Measurements from ENCODE around the gene MBD4.
"Not testable (repeated sequence)": the region's sequence is repeated elsewhere in the genome, so short reads cannot be mapped to it uniquely, and the experiment has no call there.

Gene MBD4

GRCh38 chr3:129399895-129400357 lies 39.8 kb downstream of the MBD4 start:
- peaks cover 33% of the 10 kb centered on the region for H3K4me1 Mint-ChIP-seq (ENCODE audit: low read depth)
- peak overlapping the region; percentile 96 for H3K27ac Mint-ChIP-seq
- intact Hi-C loops (cut with micrococcal nuclease): loop anchor here (1.0 kb wide), 1 partner anchor 40 kb away; the partner anchor contains the start of gene IFT122
- H3K36me3 Mint-ChIP-seq (ENCODE audit: low read depth): peaks cover 39% of the 10 kb centered on the region
- H3K4me3 Mint-ChIP-seq: no peak overlapping the region
- no peaks in the 10 kb centered on the region for H3K27me3 Mint-ChIP-seq
- no peaks in the 10 kb centered on the region for H3K9me3 Mint-ChIP-seq

- intact Hi-C loops (cut with micrococcal nuclease): loop anchor here (1.0 kb wide), 1 partner anchor 41 kb away; the partner anchor contains the start of gene IFT122
- H3K27me3 Mint-ChIP-seq: no peaks in the 10 kb centered on the region
- peak overlapping the region; percentile 96 for H3K27ac Mint-ChIP-seq
- peaks cover 33% of the 10 kb centered on the region for H3K4me1 Mint-ChIP-seq (ENCODE audit: low read depth)
- H3K9me3 Mint-ChIP-seq: no peaks in the 10 kb centered on the region
- peaks cover 46% of the 10 kb centered on the region for H3K36me3 Mint-ChIP-seq (ENCODE audit: low read depth)
- H3K4me3 Mint-ChIP-seq: peak overlapping the region; percentile 100
Measured at GRCh38 chr3:129399145-129399894, 40.4 kb downstream of the MBD4 start.

- Mint-ChIP-seq H3K9me3 (no peaks in the 10 kb centered on the region), H3K27me3 (no peaks in the 10 kb centered on the region), H3K4me3 (peak overlapping the region; percentile 100), H3K4me1 (ENCODE audit: low read depth) (peaks cover 33% of the 10 kb centered on the region), H3K36me3 (ENCODE audit: low read depth) (peaks cover 51% of the 10 kb centered on the region), H3K27ac (peak overlapping the region; percentile 96)
- intact Hi-C loops (cut with micrococcal nuclease): loop anchor here (1.0 kb wide), 1 partner anchor 42 kb away; the partner anchor contains the start of gene IFT122
Measured at GRCh38 chr3:129398803-129399144, 41.0 kb downstream of the MBD4 start.

GRCh38 chr3:129393760-129394564 lies 45.8 kb downstream of the MBD4 start:
- H3K4me1 Mint-ChIP-seq (ENCODE audit: low read depth): peaks cover 33% of the 10 kb centered on the region
- H3K27ac Mint-ChIP-seq; H3K4me3 Mint-ChIP-seq; H3K27me3 Mint-ChIP-seq; intact Hi-C loops (cut with micrococcal nuclease); H3K9me3 Mint-ChIP-seq: not testable (repeated sequence)
- peaks cover 94% of the 10 kb centered on the region for H3K36me3 Mint-ChIP-seq (ENCODE audit: low read depth)

- Mint-ChIP-seq H3K9me3 (no peaks in the 10 kb centered on the region), H3K27ac (no peak overlapping the region), H3K4me3 (no peak overlapping the region), H3K4me1 (ENCODE audit: low read depth) (peaks cover 28% of the 10 kb centered on the region), H3K36me3 (ENCODE audit: low read depth) (peaks cover 95% of the 10 kb centered on the region), H3K27me3 (no peaks in the 10 kb centered on the region)
- intact Hi-C loops (cut with micrococcal nuclease): no loop called here
Measured at GRCh38 chr3:129393271-129393670, 46.5 kb downstream of the MBD4 start.

GRCh38 chr3:129392106-129392887 lies 47.5 kb downstream of the MBD4 start:
- intact Hi-C loops (cut with micrococcal nuclease); H3K27ac Mint-ChIP-seq; H3K4me3 Mint-ChIP-seq; H3K27me3 Mint-ChIP-seq; H3K9me3 Mint-ChIP-seq: not testable (repeated sequence)
- Mint-ChIP-seq H3K36me3 (ENCODE audit: low read depth) (peaks cover 100% of the 10 kb centered on the region), H3K4me1 (ENCODE audit: low read depth) (peaks cover 18% of the 10 kb centered on the region)

GRCh38 chr3:129391583-129391982 lies 48.2 kb downstream of the MBD4 start:
- H3K4me1 Mint-ChIP-seq (ENCODE audit: low read depth): peaks cover 11% of the 10 kb centered on the region
- H3K4me3 Mint-ChIP-seq; H3K9me3 Mint-ChIP-seq; intact Hi-C loops (cut with micrococcal nuclease); H3K27ac Mint-ChIP-seq; H3K27me3 Mint-ChIP-seq: not testable (repeated sequence)
- peaks cover 100% of the 10 kb centered on the region for H3K36me3 Mint-ChIP-seq (ENCODE audit: low read depth)

- Mint-ChIP-seq H3K4me3 (no peak overlapping the region), H3K9me3 (no peaks in the 10 kb centered on the region), H3K36me3 (ENCODE audit: low read depth) (peaks cover 95% of the 10 kb centered on the region), H3K4me1 (ENCODE audit: low read depth) (no peaks in the 10 kb centered on the region), H3K27ac (no peak overlapping the region), H3K27me3 (no peaks in the 10 kb centered on the region)
- intact Hi-C loops (cut with micrococcal nuclease): loop anchor here (10.0 kb wide), 1 partner anchor 435 kb away; no protein-coding TSS in a partner anchor
Measured at GRCh38 chr3:129389572-129389937, 50.2 kb downstream of the MBD4 start.

- H3K27me3 Mint-ChIP-seq; H3K9me3 Mint-ChIP-seq; H3K4me1 Mint-ChIP-seq (ENCODE audit: low read depth); H3K4me3 Mint-ChIP-seq; H3K27ac Mint-ChIP-seq: not testable (repeated sequence)
- intact Hi-C loops (cut with micrococcal nuclease): loop anchor here (10.0 kb wide), 1 partner anchor 436 kb away; no protein-coding TSS in a partner anchor
- peaks cover 89% of the 10 kb centered on the region for H3K36me3 Mint-ChIP-seq (ENCODE audit: low read depth)
Measured at GRCh38 chr3:129388791-129389571, 50.8 kb downstream of the MBD4 start.

GRCh38 chr3:129387487-129387886 lies 52.3 kb downstream of the MBD4 start:
- intact Hi-C loops (cut with micrococcal nuclease): loop anchor here (10.0 kb wide), 1 partner anchor 437 kb away; no protein-coding TSS in a partner anchor
- Mint-ChIP-seq H3K27ac (no peak overlapping the region), H3K4me3 (no peak overlapping the region), H3K9me3 (no peaks in the 10 kb centered on the region), H3K4me1 (ENCODE audit: low read depth) (peaks cover 4% of the 10 kb centered on the region), H3K27me3 (no peaks in the 10 kb centered on the region), H3K36me3 (ENCODE audit: low read depth) (peaks cover 75% of the 10 kb centered on the region)

- Mint-ChIP-seq H3K36me3 (ENCODE audit: low read depth) (peaks cover 70% of the 10 kb centered on the region), H3K27me3 (no peaks in the 10 kb centered on the region), H3K9me3 (no peaks in the 10 kb centered on the region), H3K4me1 (ENCODE audit: low read depth) (peaks cover 9% of the 10 kb centered on the region), H3K4me3 (no peak overlapping the region), H3K27ac (no peak overlapping the region)
- intact Hi-C loops (cut with micrococcal nuclease): loop anchor here (10.0 kb wide), 1 partner anchor 438 kb away; no protein-coding TSS in a partner anchor
Measured at GRCh38 chr3:129386984-129387383, 52.8 kb downstream of the MBD4 start.

- H3K36me3 Mint-ChIP-seq (ENCODE audit: low read depth): peaks cover 62% of the 10 kb centered on the region
- H3K27ac Mint-ChIP-seq; H3K4me3 Mint-ChIP-seq; H3K27me3 Mint-ChIP-seq; H3K9me3 Mint-ChIP-seq; H3K4me1 Mint-ChIP-seq (ENCODE audit: low read depth): not testable (repeated sequence)
- intact Hi-C loops (cut with micrococcal nuclease): loop anchor here (10.0 kb wide), 1 partner anchor 439 kb away; no protein-coding TSS in a partner anchor
Measured at GRCh38 chr3:129385507-129385906, 54.2 kb downstream of the MBD4 start.

Data from dendritic cell treated with granulocyte-macrophage colony-stimulating factor and Interleukin-4, amounts not matched to agents 40 ng/mL and 50 ng/mL, for 4 days (primary cell).